Activated T-cell treated with anti-CD3 and anti-CD28 coated beads, Interleukin-2, amount 50 U/mL, for 4 hours (primary cell): ENCODE results near the gene GYS1. TPM values are rescaled to one million over a fixed set of nuclear protein-coding genes. Genes with fewer than 3 reads are reported as not detected.

Experiments used
- ATAC-seq, 2 donors: fragments of 200-7000 bp; cut with Tn5 transposase; one replicate each; pipeline ENCODE4 v1.10.0; 2021
- DNase-seq: peaks from one replicate; pipeline ENCODE4 v3.0.0-alpha.2; 2020
- H3K27me3 Mint-ChIP-seq: one replicate; pipeline ENCODE4 v1.8.0; 2021; ENCODE audit warnings: low read depth, mixed read lengths
- H3K36me3 Mint-ChIP-seq: one replicate; pipeline ENCODE4 v1.8.0; 2022; ENCODE audit warnings: mixed read lengths; ENCODE audit not compliant: insufficient read depth
- H3K4me1 Mint-ChIP-seq: one replicate; pipeline ENCODE4 v1.8.0; 2021; ENCODE audit warnings: low read depth, mixed read lengths
- H3K4me3 Mint-ChIP-seq: one replicate; pipeline ENCODE4 v1.8.0; 2021; ENCODE audit warnings: mild to moderate bottlenecking, moderate library complexity, mixed read lengths
- H3K9me3 Mint-ChIP-seq: one replicate; pipeline ENCODE4 v1.8.0; 2021; ENCODE audit warnings: mixed read lengths
- total RNA-seq, 3 donors: library from RNA; stranded (reverse); gene quantifications; one replicate each; pipeline ENCODE4 v1.2.1, GENCODE V29; 2021

Gene GYS1
- total RNA-seq, 3 donors from 2014 or later, result 34.5 to 41.1 (median 35.5) TPM

GRCh38 chr19:48965806-48966540 is 27.1 kb downstream of the GYS1 start:
- Mint-ChIP-seq H3K9me3 (no peaks in the 10 kb centered on the region), H3K27me3 (no peaks in the 10 kb centered on the region), H3K36me3 (peaks cover 18% of the 10 kb centered on the region), H3K4me1 (peaks cover 56% of the 10 kb centered on the region), H3K4me3 (peak overlapping the region; percentile 100)
- peak; percentile 85 for DNase-seq
- peak; percentile 59 for ATAC-seq

GRCh38 chr19:48965040-48965805 is 27.9 kb downstream of the GYS1 start, which contains the start of gene FTL:
FTL (plus strand) TSS chr19:48965309; CDS start chr19:48965508, 199 bp downstream.
- Mint-ChIP-seq H3K4me1 (peaks cover 52% of the 10 kb centered on the region), H3K27me3 (no peaks in the 10 kb centered on the region), H3K36me3 (peaks cover 19% of the 10 kb centered on the region)

DNA sequence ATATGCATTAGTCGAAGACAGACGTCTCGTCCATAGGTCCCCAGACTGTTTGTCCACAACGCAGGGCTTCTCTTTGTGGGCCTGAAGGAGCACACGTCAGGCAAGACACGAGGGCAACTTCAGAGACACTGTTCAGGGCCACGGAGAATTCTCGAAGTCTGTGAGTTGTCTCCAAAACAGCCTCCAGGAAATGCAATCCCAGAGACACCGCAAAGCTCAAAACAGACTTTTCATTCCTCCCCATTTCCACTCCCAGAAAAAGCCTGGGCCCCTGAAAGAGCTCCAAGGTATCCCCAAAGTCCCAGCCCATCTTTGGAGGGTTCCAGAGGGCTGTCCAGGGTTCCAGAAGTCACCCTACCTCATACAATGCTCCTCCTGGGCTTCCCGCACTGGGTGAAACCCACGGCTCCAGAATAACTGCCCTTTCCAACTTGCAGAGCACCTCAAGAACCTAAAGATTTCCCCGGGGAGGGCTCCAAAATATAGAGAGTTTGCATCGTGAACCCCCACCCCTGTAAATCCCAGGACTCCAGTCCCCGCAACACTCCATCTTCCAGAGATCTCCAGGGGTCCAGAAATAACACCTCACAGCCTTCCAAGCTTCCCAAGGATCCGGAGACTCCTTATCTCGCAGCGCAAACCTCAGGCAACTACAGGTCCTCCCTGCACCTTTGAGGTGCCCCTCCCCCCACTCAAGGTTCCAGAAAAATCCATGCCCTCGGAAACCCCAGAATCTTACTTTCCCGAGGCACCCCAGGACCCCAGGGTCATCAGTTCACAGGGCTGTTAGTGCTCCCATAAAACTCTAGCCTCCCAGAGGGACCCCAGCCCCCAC is 28.7 kb downstream of the GYS1 start:
- no peak for DNase-seq
- H3K27me3 Mint-ChIP-seq, result no peaks in the 10 kb centered on the region
- peaks cover 52% of the 10 kb centered on the region for H3K4me1 Mint-ChIP-seq
- H3K36me3 Mint-ChIP-seq, result peaks cover 19% of the 10 kb centered on the region
- no peak for ATAC-seq
- H3K9me3 Mint-ChIP-seq, result no peaks in the 10 kb centered on the region
- peak overlapping the region; percentile 100 for H3K4me3 Mint-ChIP-seq

More at GRCh38 chr19:48965040-48965805, 27.9 kb downstream of the GYS1 start, which contains the start of gene FTL:
- peak; percentile 76 for DNase-seq
- peak; percentile 82 to 83 for ATAC-seq
- no peaks in the 10 kb centered on the region for H3K9me3 Mint-ChIP-seq
- peak within 1 kb of the TSS; percentile 100 for H3K4me3 Mint-ChIP-seq

- H3K36me3 Mint-ChIP-seq, result peaks cover 19% of the 10 kb centered on the region
- H3K4me3 Mint-ChIP-seq, result peak overlapping the region; percentile 100
- no peaks in the 10 kb centered on the region for H3K9me3 Mint-ChIP-seq
These were observed 29.5 kb downstream of the GYS1 start for GRCh38 chr19:48963371-48964204.

DNA sequence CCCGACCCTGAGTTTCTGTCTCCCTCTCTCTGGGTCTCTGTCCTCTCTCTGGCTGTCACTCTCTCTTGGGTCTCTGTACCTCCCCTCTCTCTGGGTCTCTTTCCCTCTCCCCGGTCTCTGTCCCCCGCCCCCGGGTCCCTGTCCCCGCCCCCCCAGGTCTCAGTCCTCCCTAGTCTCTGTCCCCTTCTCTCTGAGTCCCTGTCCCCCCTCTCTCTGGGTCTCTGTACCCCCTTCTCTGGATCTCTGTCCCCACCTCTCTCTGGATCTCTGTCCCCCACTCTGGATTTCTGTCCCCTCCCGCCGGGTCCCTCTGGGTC is 30.3 kb downstream of the GYS1 start:
- Mint-ChIP-seq H3K4me1 (peaks cover 53% of the 10 kb centered on the region), H3K9me3 (no peaks in the 10 kb centered on the region), H3K36me3 (peaks cover 19% of the 10 kb centered on the region), H3K27me3 (no peaks in the 10 kb centered on the region), H3K4me3 (peak overlapping the region; percentile 45)
- DNase-seq, result no peak
- no peak for ATAC-seq

More at GRCh38 chr19:48963371-48964204, 29.5 kb downstream of the GYS1 start:
- DNase-seq (peak; percentile 56), ATAC-seq (peak; percentile 10 to 17)
- H3K4me1 Mint-ChIP-seq, result peaks cover 56% of the 10 kb centered on the region
- H3K27me3 Mint-ChIP-seq, result no peaks in the 10 kb centered on the region

DNA sequence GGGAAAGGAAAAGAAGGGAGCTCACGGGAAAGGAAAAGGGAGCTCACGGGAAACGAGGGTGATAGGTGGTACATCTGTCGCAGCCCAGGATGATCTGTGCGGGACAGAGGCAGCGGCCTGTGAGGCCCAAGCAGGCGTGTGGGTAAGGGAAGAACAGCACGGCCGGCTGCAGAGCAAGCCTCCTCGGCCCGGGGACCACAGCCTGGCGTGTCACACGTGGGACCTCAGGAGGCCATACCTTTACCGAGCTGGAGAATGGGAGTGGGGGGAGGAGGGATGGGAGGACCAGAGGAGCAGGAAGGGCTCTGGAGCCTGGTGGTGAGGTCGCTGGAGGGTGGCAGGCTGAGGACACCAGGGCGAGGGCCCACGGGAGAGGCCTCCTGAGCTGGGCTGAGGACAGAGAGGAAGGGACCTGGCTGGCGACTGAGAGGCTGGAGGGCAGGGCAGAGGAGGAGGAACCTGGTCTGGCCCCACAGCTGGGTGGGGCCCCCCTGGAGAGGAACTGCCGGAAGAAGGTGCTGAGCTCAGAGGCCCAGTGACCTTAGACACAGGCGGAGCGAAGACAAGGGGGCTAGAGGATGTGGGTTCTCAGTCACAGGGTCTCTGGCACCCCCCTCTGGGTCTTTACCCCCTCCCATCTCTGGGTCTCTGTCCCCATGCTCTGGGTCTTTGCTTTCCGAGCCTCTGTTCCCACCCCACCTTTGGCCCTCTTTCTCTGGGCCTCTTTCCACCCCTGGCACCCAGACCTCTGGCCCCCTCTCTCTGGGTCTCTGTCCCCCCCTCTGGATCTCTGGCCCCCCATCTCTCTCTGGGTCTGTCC is 30.9 kb downstream of the GYS1 start:
- no peaks in the 10 kb centered on the region for H3K27me3 Mint-ChIP-seq
- no peaks in the 10 kb centered on the region for H3K9me3 Mint-ChIP-seq
- H3K36me3 Mint-ChIP-seq, result peaks cover 19% of the 10 kb centered on the region
- ATAC-seq (no peak), DNase-seq (no peak)
- H3K4me3 Mint-ChIP-seq, result peak overlapping the region; percentile 45
- peaks cover 56% of the 10 kb centered on the region for H3K4me1 Mint-ChIP-seq

DNA sequence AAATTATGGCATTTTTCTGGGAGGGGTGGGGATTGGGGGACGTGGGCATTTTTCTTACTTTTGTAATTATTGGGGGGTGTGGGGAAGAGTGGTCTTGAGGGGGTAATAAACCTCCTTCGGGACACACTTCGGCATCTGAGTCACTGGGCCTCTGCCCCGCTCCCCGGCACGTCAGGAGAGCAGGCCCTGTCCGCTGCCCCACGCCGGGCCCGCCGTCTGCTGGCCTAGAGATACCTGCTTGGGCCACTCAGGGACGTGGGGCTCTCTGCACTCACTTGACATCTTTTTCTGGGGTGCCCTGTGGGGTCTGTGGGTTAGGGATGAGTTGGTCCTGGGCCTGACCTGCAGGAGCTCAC is 31.5 kb downstream of the GYS1 start:
- peaks cover 53% of the 10 kb centered on the region for H3K4me1 Mint-ChIP-seq
- no peaks in the 10 kb centered on the region for H3K27me3 Mint-ChIP-seq
- H3K9me3 Mint-ChIP-seq, result no peaks in the 10 kb centered on the region
- peaks cover 18% of the 10 kb centered on the region for H3K36me3 Mint-ChIP-seq
- peak overlapping the region; percentile 33 for H3K4me3 Mint-ChIP-seq
- DNase-seq (no peak), ATAC-seq (no peak)

DNA sequence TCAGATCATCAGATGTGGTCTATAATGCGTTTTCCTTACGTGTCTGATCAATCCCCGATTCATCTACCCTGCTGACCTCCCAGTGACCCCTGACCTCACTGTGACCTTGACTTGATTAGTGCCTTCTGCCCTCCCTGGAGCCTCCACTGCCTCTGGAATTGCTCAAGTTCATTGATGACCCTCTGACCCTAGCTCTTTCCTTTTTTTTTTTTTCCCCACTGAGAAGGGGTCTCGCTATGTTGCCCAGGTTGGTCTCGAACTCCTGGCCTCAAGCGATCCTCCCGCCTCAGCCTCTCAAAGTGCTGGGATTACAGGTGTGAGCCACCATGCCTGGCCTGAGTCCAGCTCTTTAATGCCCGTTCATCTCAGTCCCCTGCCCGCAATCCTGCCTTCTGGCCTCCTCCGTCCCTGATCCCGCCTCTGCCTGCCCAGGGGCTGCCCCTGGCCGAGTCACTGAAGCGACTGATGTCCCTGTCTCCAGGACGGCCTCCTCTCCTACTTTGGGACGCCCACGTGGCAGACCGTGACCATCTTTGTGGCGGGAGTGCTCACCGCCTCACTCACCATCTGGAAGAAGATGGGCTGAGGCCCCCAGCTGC is 32.0 kb downstream of the GYS1 start:
- Mint-ChIP-seq H3K4me1 (peaks cover 51% of the 10 kb centered on the region), H3K9me3 (no peaks in the 10 kb centered on the region), H3K36me3 (peaks cover 16% of the 10 kb centered on the region), H3K27me3 (no peaks in the 10 kb centered on the region), H3K4me3 (no peak overlapping the region)
- ATAC-seq, result no peak
- no peak for DNase-seq

- DNase-seq (no peak), ATAC-seq (no peak)
- Mint-ChIP-seq H3K36me3 (peaks cover 12% of the 10 kb centered on the region), H3K27me3 (no peaks in the 10 kb centered on the region), H3K4me3 (no peak overlapping the region), H3K4me1 (peaks cover 48% of the 10 kb centered on the region), H3K9me3 (no peaks in the 10 kb centered on the region)
These were observed 33.5 kb downstream of the GYS1 start for GRCh38 chr19:48959341-48960239.

- H3K27me3 Mint-ChIP-seq, result no peaks in the 10 kb centered on the region
- H3K4me3 Mint-ChIP-seq, result peak overlapping the region; percentile 19
- ATAC-seq (no peak), DNase-seq (no peak)
- no peaks in the 10 kb centered on the region for H3K9me3 Mint-ChIP-seq
- H3K4me1 Mint-ChIP-seq, result peaks cover 37% of the 10 kb centered on the region
- H3K36me3 Mint-ChIP-seq, result peaks cover 12% of the 10 kb centered on the region
These were observed 35.1 kb downstream of the GYS1 start for GRCh38 chr19:48958006-48958405.

DNA sequence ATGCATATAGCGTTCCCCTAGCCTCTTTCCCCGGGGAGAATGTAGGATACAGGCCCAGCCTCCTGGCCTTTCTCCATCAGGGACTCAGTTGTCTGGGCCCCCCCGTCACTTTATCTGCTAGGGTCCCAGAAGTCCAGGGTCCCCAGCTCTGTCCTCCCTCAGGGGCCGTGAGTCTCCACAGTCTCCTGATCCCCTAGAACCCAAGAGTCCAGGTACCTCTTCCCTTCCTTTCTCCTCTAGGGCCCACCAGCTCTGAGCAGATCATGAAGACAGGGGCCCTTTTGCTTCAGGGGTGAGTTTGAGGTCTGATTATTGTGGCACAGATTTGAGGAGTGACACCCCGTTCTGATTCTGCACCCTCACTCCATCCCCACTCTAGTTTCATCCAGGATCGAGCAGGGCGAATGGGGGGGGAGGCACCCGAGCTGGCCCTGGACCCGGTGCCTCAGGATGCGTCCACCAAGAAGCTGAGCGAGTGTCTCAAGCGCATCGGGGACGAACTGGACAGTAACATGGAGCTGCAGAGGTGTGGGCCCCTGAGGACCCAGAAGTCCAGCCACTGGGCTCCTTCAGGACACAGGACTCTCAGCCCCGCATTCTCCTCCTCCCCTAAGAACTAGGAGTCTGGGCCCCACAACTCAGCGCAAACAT is 37.7 kb downstream of the GYS1 start:
- Mint-ChIP-seq H3K27me3 (no peaks in the 10 kb centered on the region), H3K9me3 (no peaks in the 10 kb centered on the region), H3K36me3 (peaks cover 6% of the 10 kb centered on the region), H3K4me3 (peak overlapping the region; percentile 81), H3K4me1 (peaks cover 24% of the 10 kb centered on the region)
- DNase-seq, result no peak
- ATAC-seq, result no peak
